ENCODE data around the gene MCM8.

- TF ChIP-seq TAF1 (IDR thresholded peaks at IDR 0.05; ENCODE audit: control insufficient read depth, extremely low read depth, insufficient read depth, low read length, severe bottlenecking), result no peak
- no peak for TF ChIP-seq MTA2 (IDR thresholded peaks at IDR 0.05; ENCODE audit: low read depth)
These were observed 18.0 kb downstream of the MCM8 start for GRCh38 chr20:5968462-5968861.
